HG03378 (cell line): ENCODE measurements around the gene DAP3.
"Not testable (repeated sequence)": the region's sequence is repeated elsewhere in the genome, so short reads cannot be mapped to it uniquely, and the experiment has no call there.

Experiments
- ATAC-seq: cut with Tn5 transposase; IDR thresholded peaks from one replicate; pipeline ENCODE4 v1.9.1; 2021; ENCODE audit warnings: mild to moderate bottlenecking, moderate library complexity; ENCODE audit not compliant: unreplicated experiment

DAP3 gene

GRCh38 chr1:155680531-155680930 lies 8.4 kb upstream of the DAP3 start:
- no peak for ATAC-seq

DNA sequence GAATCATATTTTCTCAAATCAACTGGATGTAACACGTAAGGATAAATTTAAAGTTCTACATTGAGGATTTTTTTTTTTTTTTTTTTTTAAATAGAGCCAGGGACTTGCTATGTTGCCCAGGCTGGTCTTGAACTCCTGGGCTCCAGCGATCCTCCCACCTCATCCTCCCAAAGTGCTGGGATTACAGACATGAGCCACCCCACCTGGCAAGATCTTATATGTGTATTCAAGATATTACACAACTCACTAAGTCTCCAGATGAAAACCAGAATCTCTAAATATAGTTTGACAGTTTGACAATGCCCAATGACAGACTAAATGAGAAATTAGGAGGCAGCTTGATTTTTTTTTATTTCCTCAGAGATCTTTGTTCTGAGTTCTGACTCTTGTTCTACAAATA lies 7.1 kb upstream of the DAP3 start:
- no peak for ATAC-seq

DNA sequence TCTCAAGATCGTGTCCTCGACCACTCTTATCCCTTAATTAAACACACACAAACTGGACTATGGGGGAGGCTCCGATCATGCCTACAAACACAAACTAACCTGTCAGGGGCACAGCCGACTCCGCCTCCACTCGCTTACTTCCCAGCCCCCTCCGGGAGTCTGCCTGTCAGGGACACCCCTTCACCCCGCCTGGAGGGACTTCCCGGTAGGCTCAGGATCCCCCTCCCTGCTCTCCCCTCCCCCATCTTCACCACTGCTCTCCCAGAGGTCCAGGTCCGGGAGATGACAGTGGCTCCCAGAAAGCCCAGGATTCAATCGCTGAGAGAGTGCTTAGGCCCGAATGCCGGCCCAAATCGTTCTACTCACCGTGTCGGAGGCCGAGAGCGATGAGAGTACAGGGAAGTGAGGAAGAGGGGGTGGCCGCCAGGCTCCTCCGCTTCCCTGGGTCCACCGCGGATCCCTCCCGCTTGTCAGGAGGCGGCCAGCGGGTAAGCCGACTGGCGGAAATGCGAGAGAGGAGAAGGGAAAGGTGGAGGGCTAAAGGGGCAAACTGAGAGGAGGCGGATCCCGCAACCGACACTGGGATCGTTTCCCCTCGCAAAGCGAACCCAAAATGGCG lies 1.1 kb upstream of the DAP3 start:
- peak; percentile 15 for ATAC-seq

- peak; percentile 80 for ATAC-seq
Measured at GRCh38 chr1:155688324-155689080, 389 bp upstream of the DAP3 start, which contains the start of gene YY1AP1. Gene YY1AP1 (minus strand): TSS chr1:155688774. CDS start chr1:155680436, 8,338 bp downstream.

DNA sequence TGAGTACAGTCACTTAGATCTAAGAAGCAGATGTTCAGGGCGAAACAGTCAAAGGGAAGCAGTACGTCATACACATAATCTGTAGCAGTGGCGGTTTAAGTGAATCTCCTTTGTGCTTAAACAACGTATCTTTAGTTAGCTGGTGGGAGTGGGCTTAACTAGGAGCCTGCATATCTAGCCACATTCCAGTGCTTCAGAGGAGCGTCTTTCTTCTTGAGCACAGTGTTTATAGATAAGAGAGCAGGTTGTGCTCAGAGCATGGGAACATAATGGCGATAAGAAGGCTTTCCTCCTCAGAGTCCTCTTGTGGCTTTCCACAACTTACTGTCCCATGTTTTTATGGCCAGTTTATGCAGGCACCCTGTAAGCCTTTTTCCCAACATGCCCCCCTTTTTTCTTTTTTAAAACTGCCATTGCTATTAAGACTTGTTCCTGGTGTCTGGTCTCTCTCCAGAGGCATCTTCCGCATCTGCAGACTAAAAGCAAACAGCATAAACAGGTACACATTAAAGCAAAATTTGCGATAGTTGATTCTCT lies 3.2 kb downstream of the DAP3 start:
- no peak for ATAC-seq

DNA sequence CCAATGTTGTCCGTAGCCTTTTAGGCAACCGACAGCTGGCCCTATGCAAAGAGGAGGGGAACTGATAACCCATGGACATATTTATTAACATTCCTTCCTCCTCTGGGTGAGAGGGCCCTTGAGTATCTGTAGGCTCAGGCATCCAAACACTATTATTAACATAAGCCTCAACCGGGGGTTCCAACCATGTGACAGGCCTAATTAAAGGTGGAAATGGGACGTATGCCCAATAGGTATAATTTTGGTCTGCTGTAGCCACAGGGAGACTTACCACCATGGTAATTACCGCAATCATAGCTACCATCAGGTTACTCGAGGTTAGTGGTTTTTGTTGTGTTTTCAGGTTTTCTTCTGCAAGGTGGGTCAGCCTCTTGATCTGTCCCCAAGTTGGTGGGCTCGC lies 5.3 kb downstream of the DAP3 start:
- no peak for ATAC-seq

DNA sequence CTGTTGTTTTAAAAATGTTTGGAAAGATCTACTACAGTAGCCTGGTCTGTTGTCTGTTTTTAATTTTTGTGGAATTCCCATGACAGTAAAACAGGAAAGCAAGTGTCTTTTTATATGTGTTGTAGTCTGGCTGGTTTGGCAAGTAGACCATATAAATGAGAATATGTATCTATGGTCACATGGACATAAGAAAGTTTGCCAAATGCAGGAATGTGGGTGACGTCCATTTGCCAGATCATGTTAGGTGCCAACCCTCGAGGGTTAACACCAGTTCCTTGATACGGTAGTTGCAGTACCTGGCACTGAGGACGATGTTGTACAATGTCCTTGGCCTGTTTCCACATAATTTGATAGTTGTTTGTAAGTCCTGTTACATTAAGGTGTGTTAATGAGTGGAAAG lies 6.2 kb downstream of the DAP3 start:
- ATAC-seq: no peak

DNA sequence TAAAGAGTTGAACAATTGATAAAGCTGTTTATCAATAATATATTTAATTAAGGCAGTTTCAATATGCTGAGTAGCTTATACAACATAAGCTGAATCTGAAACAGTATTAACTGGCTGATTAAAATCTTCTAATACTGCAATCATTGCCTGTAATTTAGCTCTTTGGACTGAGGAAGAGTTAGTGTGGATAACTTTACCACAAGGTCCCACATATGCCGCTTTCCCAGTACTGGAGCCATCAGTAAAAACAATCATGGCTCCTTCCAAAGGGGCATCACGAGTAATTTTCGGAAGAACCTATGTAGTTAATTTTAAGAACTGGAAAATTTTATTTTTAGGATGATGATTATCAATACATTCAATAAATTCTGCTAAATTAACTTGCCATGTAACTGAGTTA lies 6.7 kb downstream of the DAP3 start:
- ATAC-seq: no peak

- no peak for ATAC-seq
Measured at GRCh38 chr1:155696524-155696923, 7.6 kb downstream of the DAP3 start.

DNA sequence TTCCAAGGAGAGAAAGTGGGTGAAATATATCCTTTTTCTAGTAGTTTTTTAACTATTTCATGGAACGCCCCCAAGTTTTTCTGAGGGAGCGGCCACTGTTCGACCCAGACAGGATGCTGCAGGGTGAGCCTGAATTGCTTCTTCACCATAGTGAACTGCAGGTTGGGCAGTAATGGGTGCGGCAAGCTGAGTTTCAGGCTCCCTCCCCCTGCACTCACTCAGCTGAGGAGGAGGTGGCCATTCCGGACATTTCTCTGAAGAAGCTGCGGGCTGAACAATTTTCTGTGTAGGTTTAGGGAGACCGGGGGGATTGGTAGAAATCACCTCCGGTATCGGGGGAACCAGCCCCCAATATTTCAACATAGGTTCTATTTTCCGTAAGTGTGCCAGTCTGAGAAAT lies 8.2 kb downstream of the DAP3 start:
- no peak for ATAC-seq

GRCh38 chr1:155697616-155698015 lies 8.7 kb downstream of the DAP3 start:
- not testable (repeated sequence) for ATAC-seq

- no peak for ATAC-seq
Measured at GRCh38 chr1:155698382-155699038, 9.6 kb downstream of the DAP3 start.

DNA sequence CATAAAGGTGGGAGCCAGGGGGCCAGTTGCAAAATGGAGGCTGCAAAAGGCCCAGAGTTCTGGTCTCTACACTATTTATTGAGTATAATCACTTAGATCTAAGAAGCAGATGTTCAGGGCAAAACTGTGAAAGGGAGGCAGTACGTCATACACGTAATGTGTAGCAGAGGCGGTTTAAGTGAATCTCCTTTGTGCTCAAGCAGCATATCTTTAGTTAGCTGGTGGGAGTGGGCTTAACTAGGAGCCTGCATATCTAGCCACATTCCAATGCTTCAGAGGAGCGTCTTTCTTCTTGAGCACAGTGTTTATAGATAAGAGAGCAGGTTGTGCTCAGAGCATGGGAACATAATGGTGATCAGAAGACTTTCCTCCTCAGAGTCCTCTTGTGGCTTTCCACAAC lies 10.2 kb downstream of the DAP3 start:
- ATAC-seq: not testable (repeated sequence)

GRCh38 chr1:155701675-155702074 lies 12.8 kb downstream of the DAP3 start:
- ATAC-seq: not testable (repeated sequence)

DNA sequence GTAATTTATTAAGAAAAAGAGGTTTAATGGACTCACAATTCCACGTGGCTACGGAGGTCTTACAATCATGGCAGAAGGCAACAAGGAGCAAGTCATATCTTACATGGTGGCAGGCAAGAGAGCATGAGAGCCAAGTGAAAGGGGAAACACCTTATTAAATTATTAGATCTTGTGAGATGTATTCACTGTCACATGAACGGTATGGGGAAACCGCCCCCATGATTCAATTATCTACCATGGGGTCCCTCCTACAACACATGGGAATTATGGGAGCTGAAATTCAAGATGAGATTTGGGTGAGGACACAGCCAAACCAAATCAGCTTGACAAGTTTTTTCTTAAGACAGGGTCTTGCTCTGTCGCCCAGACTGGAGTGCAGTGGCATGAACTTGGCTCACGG lies 14.3 kb downstream of the DAP3 start:
- ATAC-seq: no peak

DNA sequence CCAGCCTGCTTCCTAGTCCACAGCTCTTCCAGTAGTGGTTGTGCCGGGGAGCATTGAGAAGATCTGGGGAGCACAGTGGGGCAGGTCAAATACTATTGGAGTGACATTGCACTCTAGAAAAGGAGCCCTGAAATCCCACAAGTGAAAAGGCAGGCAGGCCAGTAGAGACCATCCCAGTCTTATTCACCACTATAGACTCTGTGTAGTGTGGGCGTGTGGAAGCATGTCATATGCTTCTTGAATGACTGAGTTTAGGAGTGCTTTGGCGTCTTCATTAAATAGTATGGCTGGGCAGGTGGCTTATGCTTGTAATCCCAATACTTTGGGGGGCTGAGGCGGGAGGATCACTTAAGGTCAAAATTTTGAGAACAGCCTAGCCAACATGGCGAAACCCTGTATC lies 15.5 kb downstream of the DAP3 start:
- not testable (repeated sequence) for ATAC-seq

- no peak for ATAC-seq
Measured at GRCh38 chr1:155706139-155706538, 17.2 kb downstream of the DAP3 start.

DNA sequence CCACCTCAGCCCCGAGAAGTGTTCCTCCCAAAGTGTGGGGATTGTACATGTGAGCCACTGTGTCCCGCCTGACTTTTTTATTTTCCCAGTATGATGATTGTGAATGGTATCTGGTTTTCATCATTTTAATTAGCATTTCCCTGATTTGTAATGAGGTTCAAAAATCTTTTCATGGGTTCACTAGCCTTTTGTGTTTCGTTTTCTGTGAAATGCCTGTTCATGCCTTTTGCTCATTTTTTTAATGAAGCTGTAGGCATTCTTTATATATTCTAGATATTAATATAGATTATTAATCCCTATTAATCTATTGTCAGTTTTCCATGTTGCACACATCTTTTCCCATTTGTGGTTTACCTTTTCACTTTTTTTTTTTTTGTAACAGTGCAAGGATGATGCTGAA lies 20.5 kb downstream of the DAP3 start:
- no peak for ATAC-seq

DNA sequence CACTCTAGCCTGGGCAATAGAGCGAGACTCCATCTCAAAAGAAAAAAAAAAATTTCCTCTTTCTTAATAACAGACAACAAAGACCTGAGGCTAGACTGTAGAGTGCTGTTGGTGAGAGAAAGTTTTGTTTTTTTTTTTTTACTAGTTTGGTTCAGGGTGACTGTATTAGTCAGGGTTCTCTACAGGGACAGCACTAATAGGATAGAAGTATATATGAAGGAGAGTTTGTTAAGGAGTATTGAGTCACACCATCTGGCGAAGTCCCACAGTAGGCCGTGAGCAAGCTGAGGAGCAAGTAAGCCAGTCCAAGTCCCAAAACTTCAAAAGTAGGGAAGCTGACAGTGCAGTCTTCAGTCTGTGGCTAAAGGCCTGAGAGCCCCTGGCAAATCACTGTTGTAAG lies 22.6 kb downstream of the DAP3 start:
- ATAC-seq: not testable (repeated sequence)

DNA sequence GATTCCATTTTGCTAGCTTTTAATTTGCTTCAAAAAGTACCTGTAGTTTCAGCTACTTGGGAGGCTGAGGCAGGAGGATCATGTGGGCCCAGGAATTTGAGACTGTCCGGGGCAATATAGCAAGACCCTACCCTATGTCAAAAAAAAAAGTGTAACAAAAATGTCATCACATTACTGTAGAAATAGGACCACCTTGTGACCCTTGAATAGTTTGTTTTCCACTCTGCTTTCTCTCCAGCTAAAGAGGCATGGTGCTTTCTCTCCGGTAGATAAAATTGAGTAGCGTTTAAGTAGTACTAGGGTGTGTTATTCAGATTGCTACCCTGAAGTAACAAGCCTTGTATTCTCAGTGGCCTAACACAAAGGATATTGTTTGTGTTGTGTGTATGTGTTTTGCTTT lies 23.7 kb downstream of the DAP3 start:
- not testable (repeated sequence) for ATAC-seq

- ATAC-seq: no peak
Measured at GRCh38 chr1:155713075-155713474, 24.2 kb downstream of the DAP3 start.

GRCh38 chr1:155715056-155715455 lies 26.2 kb downstream of the DAP3 start:
- not testable (repeated sequence) for ATAC-seq
